Activated CD4-positive, alpha-beta T cell treated with anti-CD3 and anti-CD28 coated beads for 36 hours (primary cell): ENCODE measurements around the gene NEK5. TPM values are rescaled to one million over a fixed set of nuclear protein-coding genes. Genes with fewer than 3 reads are reported as not detected.
"Not testable (repeated sequence)": the region's sequence is repeated elsewhere in the genome, so short reads cannot be mapped to it uniquely, and the experiment has no call there.

Experiments
- ATAC-seq: fragments of 200-7000 bp; cut with Tn5 transposase; one replicate; pipeline ENCODE4 v1.10.0; 2021; ENCODE audit warnings: mild to moderate bottlenecking, moderate library complexity
- CTCF ChIA-PET: fragments of 350-600 bp; sonication (Branson Sonifier 250); formaldehyde crosslinking; loops from one replicate; lab custom pipeline; 2021; ENCODE audit warnings: antibody characterized with exemption; lab: Charles Lee
- POLR2A ChIA-PET: fragments of 350-600 bp; sonication (Branson Sonifier 250); formaldehyde crosslinking; loops from one replicate; lab custom pipeline; 2021; ENCODE audit warnings: antibody characterized with exemption, inconsistent platforms; lab: Charles Lee
- DNase-seq: peaks from one replicate; pipeline ENCODE4 v3.0.0-alpha.2; 2020
- H3K27ac Mint-ChIP-seq: one replicate; pipeline ENCODE4 v1.8.0; 2021; ENCODE audit warnings: mixed read lengths
- H3K27me3 Mint-ChIP-seq: one replicate; pipeline ENCODE4 v1.8.0; 2021; ENCODE audit warnings: mixed read lengths
- H3K36me3 Mint-ChIP-seq: one replicate; pipeline ENCODE4 v1.8.0; 2021; ENCODE audit warnings: low read depth, mixed read lengths
- H3K4me1 Mint-ChIP-seq: one replicate; pipeline ENCODE4 v1.8.0; 2021; ENCODE audit warnings: mixed read lengths
- H3K4me3 Mint-ChIP-seq: one replicate; pipeline ENCODE4 v1.8.0; 2021; ENCODE audit warnings: mild to moderate bottlenecking, moderate library complexity, mixed read lengths
- H3K9me3 Mint-ChIP-seq: one replicate; pipeline ENCODE4 v1.8.0; 2021; ENCODE audit warnings: low read depth, mixed read lengths
- intact Hi-C, 2 experiments: fragments of 100-400 bp; cut with DNase I in 1 of 2; cut with micrococcal nuclease in 1 of 2; formaldehyde crosslinking; loops; one replicate each; pipeline versions ENCODE4 v1.14.2 to v1.15.1; 2022 to 2024; cut with DNase I, micrococcal nuclease
- total RNA-seq, 2 experiments: library from RNA; stranded (reverse); gene quantifications; one replicate each; pipeline ENCODE4 v1.2.3, GENCODE V29; 2021

Gene NEK5
- total RNA-seq, 2 experiments from 2014 or later: 0.16 to 0.44 TPM

DNA sequence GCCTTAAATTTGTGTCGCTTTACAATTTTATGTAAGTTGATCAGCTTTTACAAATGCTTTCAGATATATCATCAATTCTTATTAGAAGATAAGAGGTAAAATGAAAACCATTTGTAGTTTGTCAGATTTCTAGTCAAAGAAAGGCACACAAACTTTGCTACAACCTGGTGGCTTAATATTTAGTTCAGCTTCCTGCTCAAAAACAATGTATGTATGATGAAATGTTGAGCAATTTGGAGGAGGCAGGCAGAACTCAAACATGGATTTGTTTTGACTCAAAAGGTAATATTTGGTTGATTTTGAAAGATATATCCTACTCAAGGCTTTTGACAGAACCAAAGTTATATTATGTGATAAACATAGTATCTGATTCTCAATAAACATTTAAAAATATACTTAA, 24.2 kb downstream of the NEK5 start:
- H3K36me3 Mint-ChIP-seq: no peaks in the 10 kb centered on the region
- H3K27ac Mint-ChIP-seq: no peak overlapping the region
- H3K4me3 Mint-ChIP-seq: no peak overlapping the region
- no peaks in the 10 kb centered on the region for H3K9me3 Mint-ChIP-seq
- intact Hi-C loops: no loop called here
- no peak for ATAC-seq
- POLR2A ChIA-PET: no interaction called here
- H3K4me1 Mint-ChIP-seq: no peaks in the 10 kb centered on the region
- CTCF ChIA-PET: interaction anchor here (0.8 kb wide), 1 partner anchor 23 kb away, joined by 3 read pairs; no protein-coding TSS in a partner anchor
- H3K27me3 Mint-ChIP-seq: no peaks in the 10 kb centered on the region
- no peak for DNase-seq

DNA sequence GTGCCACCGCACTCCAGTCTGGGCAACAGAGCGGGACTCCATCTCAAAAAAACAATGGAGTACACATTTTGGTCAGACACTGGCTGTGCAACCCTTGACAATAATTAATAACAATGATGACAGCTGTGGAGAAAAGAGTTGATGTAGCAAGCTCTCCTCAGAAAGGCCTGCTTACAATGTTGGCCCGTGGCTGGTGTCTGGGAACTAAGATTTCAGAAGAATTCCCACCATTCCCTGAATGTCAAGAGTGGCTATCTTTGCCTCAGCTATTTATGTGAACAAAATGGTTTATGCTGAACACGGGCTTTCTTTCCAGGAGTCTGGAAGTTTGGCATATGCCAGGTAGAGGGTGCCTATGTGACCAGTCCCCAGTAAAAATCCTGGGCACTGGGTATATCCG, 25.5 kb downstream of the NEK5 start:
- ATAC-seq: no peak
- intact Hi-C loops: no loop called here
- H3K4me1 Mint-ChIP-seq: no peaks in the 10 kb centered on the region

DNA sequence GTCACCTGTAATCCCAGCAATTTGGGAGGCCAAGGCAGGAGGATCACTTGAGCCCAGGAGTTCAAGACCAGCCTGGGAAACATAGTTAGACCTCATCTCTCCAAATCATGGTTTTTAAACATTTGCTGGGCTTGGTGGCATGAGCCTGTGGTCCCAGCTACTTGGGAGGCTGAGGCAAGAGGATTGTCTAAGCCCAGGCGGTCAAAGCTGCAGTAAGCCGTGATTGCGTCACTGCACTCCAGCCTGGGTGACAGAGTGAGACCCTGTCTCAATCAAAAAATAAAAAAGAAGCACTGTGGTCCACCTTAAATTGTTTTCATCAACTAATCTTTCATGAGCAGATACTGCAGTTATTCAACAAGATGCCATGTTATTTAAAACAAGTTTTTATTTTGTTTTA, 26.4 kb downstream of the NEK5 start:
- H3K4me1 Mint-ChIP-seq, intact Hi-C loops, DNase-seq, H3K27ac Mint-ChIP-seq, H3K9me3 Mint-ChIP-seq, ATAC-seq, POLR2A ChIA-PET, H3K4me3 Mint-ChIP-seq, H3K27me3 Mint-ChIP-seq, H3K36me3 Mint-ChIP-seq, CTCF ChIA-PET: not testable (repeated sequence)

More for the DNA sequence above, 25.5 kb downstream of the NEK5 start:
- no peak for DNase-seq
- POLR2A ChIA-PET: no interaction called here
- H3K4me3 Mint-ChIP-seq: no peak overlapping the region
- no peak overlapping the region for H3K27ac Mint-ChIP-seq
- CTCF ChIA-PET: no interaction called here
- no peaks in the 10 kb centered on the region for H3K9me3 Mint-ChIP-seq
- H3K36me3 Mint-ChIP-seq: no peaks in the 10 kb centered on the region
- H3K27me3 Mint-ChIP-seq: no peaks in the 10 kb centered on the region

DNA sequence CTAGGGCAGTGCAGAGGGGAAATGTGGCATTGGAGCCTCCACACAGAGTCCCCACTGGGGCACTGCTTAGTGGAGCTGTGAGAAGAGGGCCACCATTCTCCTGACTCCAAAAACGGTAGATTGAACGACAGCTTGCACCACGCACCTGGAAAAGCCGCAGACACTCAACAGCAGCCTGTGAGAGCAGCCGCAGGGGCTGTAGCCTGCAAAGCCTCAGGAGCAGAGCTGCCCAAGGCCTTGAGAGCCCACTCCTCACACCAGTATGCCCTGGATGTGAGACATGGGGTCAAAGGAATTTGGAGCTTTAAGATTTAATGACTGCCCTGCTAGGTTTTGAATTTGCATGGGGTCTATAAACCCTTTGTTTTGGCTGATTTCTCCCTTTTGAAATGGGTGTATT, 31.7 kb downstream of the NEK5 start:
- ATAC-seq (no peak), DNase-seq (no peak)
- intact Hi-C loops: no loop called here
- Mint-ChIP-seq H3K9me3 (no peaks in the 10 kb centered on the region), H3K4me1 (no peaks in the 10 kb centered on the region), H3K27me3 (no peaks in the 10 kb centered on the region), H3K36me3 (no peaks in the 10 kb centered on the region), H3K27ac (no peak overlapping the region), H3K4me3 (no peak overlapping the region)
- CTCF ChIA-PET: no interaction called here
- POLR2A ChIA-PET: no interaction called here

DNA sequence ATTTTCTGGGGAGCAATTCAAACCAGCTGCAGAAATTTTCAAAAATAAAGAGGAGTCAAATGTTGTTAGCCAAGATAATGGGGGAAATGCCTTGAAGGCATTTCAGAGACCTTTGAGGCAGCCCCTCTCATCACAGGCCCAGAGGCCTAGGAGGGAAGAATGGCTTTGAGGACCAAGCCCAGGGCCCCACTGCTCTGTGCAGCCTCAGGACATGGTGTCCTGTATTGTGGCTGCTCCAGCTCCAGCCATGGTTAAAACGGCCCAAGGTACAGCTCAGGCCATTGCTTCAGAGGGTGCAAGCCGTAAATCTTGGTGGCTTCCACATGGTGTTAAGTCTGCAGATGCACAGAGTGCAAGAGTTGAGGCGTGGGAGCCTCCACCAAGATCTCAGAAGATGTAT, 32.1 kb downstream of the NEK5 start:
- Mint-ChIP-seq H3K27ac (no peak overlapping the region), H3K9me3 (no peaks in the 10 kb centered on the region), H3K27me3 (no peaks in the 10 kb centered on the region), H3K36me3 (no peaks in the 10 kb centered on the region), H3K4me3 (no peak overlapping the region), H3K4me1 (no peaks in the 10 kb centered on the region)
- ChIA-PET POLR2A (no interaction called here), CTCF (interaction anchor here (0.7 kb wide), 1 partner anchor 222 kb away, joined by 3 read pairs; no protein-coding TSS in a partner anchor)
- intact Hi-C loops: no loop called here
- DNase-seq (no peak), ATAC-seq (no peak)

DNA sequence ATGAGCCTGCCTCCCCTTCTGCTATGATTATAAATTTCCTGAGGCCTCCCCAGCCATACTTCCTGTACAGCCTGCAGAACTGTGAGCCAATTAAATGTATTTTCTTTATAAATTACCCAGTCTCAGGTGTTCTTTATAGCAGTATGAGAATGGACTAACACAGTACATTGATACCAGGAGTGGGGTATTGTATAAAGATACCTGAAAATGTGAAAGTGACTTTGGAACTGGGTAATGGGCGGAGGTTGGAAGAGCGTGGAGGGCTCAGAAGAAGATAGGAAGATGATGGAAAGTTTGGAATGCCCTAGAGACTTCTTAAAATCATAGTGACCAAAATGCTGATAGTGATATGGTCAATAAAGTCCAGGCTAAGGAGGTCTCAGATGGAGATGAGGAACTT, 32.8 kb downstream of the NEK5 start:
- Mint-ChIP-seq H3K36me3 (no peaks in the 10 kb centered on the region), H3K4me1 (no peaks in the 10 kb centered on the region), H3K27me3 (no peaks in the 10 kb centered on the region), H3K9me3 (no peaks in the 10 kb centered on the region), H3K4me3 (no peak overlapping the region), H3K27ac (no peak overlapping the region)
- CTCF ChIA-PET: interaction anchor here (0.7 kb wide), 1 partner anchor 221 kb away, joined by 3 read pairs; no protein-coding TSS in a partner anchor
- DNase-seq: no peak
- intact Hi-C loops: no loop called here
- POLR2A ChIA-PET: no interaction called here
- ATAC-seq: no peak

DNA sequence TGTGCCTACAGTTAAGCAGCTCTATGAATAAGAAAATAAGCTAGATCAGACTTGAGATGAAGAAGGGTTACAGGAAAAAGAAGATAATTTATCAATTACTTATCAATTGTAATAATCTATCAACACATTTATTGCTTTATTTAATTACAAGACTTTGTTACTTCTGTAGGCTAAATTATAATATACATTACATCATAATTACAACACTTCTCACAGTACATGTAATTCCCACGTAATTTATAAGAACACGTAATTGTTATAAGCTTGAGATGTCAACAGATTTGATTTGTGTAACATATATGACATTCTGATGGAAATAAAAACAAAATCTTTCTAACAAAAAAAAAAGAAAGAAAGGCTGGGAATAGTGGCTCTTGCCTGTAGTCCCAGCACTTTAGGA, 36.8 kb downstream of the NEK5 start:
- ATAC-seq (no peak), DNase-seq (no peak)
- POLR2A ChIA-PET: no interaction called here
- Mint-ChIP-seq H3K27me3 (peaks cover 2% of the 10 kb centered on the region), H3K27ac (no peak overlapping the region), H3K4me3 (no peak overlapping the region), H3K4me1 (no peaks in the 10 kb centered on the region), H3K36me3 (no peaks in the 10 kb centered on the region), H3K9me3 (no peaks in the 10 kb centered on the region)
- CTCF ChIA-PET: no interaction called here
- intact Hi-C loops: no loop called here

DNA sequence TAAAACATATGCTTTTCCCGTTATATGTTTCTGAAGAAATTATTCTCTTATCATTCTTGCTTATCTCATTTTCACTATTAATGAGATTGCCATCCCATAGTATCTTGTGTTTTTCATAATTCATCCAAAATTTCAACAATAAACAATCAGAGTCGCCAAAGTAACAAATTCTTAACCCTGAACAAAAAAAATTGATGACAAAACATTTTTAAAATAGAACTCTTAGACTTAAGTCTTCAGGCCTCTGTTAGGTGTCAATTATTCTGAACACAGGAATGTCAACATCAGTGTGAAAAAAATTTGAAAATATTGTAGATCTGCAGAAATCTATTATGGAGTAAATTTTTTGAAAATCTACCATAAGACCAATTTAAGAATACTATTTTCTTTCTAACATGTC, 37.4 kb downstream of the NEK5 start:
- ATAC-seq (no peak), DNase-seq (no peak)
- CTCF ChIA-PET: no interaction called here
- POLR2A ChIA-PET: interaction anchor here (0.6 kb wide), 1 partner anchor 144 kb away, joined by 3 read pairs; no protein-coding TSS in a partner anchor
- intact Hi-C loops: no loop called here
- Mint-ChIP-seq H3K4me3 (no peak overlapping the region), H3K4me1 (no peaks in the 10 kb centered on the region), H3K27ac (no peak overlapping the region), H3K36me3 (no peaks in the 10 kb centered on the region), H3K27me3 (peaks cover 2% of the 10 kb centered on the region), H3K9me3 (no peaks in the 10 kb centered on the region)

DNA sequence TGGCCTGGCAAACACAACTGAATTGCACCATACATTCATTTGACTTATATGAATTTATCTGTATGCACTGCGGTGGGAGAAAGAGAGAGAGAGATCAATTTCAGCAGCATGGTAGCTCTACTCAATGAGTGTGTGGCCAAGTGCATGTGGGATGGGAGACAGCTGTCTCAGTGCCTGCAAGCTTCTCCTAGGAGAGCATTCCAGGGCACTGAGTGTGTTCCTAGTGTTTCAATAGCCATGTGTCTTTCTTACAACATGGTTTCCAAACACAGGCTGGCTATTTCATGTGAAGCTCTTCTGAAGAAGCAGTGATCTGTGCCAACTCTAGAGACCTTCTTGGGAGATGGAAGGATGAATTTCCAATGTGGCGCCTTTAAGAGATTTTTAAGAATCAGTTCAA, 43.5 kb downstream of the NEK5 start:
- POLR2A ChIA-PET: no interaction called here
- Mint-ChIP-seq H3K4me3 (no peak overlapping the region), H3K27ac (no peak overlapping the region), H3K4me1 (no peaks in the 10 kb centered on the region), H3K27me3 (peaks cover 2% of the 10 kb centered on the region), H3K9me3 (no peaks in the 10 kb centered on the region), H3K36me3 (no peaks in the 10 kb centered on the region)
- ATAC-seq (no peak), DNase-seq (no peak)
- intact Hi-C loops: no loop called here
- CTCF ChIA-PET: interaction anchor here (0.7 to 1.1 kb wide), 2 partner anchors 43 to 960 kb away, joined by 3 to 4 read pairs; partner anchors contain the start of gene NEK5

DNA sequence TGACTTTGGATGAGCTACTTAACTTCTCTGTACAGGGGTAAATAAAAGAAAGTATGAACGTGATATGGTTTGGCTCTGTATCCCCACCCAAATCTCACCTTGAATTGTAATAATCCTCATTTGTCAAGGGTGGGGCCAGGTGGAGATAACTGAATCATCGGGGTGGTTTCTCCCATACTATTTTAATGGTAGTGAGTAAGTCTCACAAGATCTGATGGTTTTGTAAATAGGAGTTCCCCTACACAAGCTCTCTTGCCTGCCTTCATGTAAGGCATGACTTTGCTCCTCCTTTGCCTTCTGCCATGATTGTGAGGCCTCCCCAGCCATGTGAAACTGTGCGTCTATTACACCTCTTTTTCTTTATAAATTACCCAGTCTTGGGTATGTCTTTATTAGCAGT, 43.9 kb downstream of the NEK5 start:
- H3K27me3 Mint-ChIP-seq, POLR2A ChIA-PET, H3K4me3 Mint-ChIP-seq, H3K4me1 Mint-ChIP-seq, H3K9me3 Mint-ChIP-seq, DNase-seq, ATAC-seq, intact Hi-C loops, H3K36me3 Mint-ChIP-seq, H3K27ac Mint-ChIP-seq: not testable (repeated sequence)
- CTCF ChIA-PET: interaction anchor here (1.1 kb wide), 1 partner anchor 43 kb away, joined by 4 read pairs; the partner anchor contains the start of gene NEK5

DNA sequence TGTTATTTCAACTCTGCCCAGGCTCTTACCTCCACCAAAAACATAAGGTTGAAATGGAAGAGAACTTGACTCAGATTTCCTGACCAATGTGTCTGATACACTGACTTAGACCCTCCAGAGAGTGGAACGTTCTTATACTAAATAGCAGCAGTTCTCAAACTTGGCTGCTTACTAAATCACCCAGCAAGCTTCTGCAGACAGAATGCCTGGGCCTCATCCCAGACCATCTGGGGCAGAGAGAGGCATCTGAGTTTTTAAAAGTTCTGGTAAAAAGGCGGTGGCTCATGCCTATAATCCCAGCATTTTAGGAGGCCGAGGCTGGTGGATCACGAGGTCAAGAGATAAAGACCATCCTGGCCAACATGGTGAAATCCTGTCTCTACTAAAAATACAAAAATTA, 46.3 kb downstream of the NEK5 start:
- no peaks in the 10 kb centered on the region for H3K27me3 Mint-ChIP-seq
- intact Hi-C loops: no loop called here
- no peak overlapping the region for H3K27ac Mint-ChIP-seq
- no peaks in the 10 kb centered on the region for H3K9me3 Mint-ChIP-seq
- ChIA-PET POLR2A (no interaction called here), CTCF (interaction anchor here (0.7 kb wide), 1 partner anchor 53 kb away, joined by 3 read pairs; no protein-coding TSS in a partner anchor)
- no peak overlapping the region for H3K4me3 Mint-ChIP-seq
- H3K4me1 Mint-ChIP-seq: no peaks in the 10 kb centered on the region
- no peaks in the 10 kb centered on the region for H3K36me3 Mint-ChIP-seq
- ATAC-seq (no peak), DNase-seq (no peak)

DNA sequence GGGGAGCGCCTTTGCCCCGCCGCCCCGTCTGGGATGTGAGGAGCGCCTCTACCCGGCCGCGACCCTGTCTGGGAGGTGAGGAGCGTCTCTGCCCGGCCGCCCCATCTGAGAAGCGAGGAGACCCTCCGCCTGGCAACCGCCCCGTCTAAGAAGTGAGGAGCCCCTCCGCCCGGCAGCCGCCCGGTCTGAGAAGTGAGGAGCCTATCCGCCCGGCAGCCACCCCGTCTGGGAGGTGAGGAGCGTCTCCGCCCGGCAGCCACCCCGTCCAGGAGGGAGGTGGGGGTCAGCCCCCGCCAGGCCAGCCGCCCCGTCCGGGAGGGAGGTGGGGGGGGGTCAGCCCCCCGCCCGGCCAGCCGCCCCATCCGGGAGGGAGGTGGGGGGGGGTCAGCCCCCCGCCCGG, 49.0 kb downstream of the NEK5 start:
- H3K4me1 Mint-ChIP-seq, ATAC-seq, H3K36me3 Mint-ChIP-seq, H3K27me3 Mint-ChIP-seq, H3K9me3 Mint-ChIP-seq, DNase-seq, POLR2A ChIA-PET, intact Hi-C loops, H3K4me3 Mint-ChIP-seq, CTCF ChIA-PET, H3K27ac Mint-ChIP-seq: not testable (repeated sequence)
